Right lobe of liver (tissue), 6 donors: ENCODE results near the gene SSBP3. TPM values are rescaled to one million over a fixed set of nuclear protein-coding genes. Genes with fewer than 3 reads are reported as not detected.
A peak's percentile ranks its signal among the peaks of the same experiment; 100 is the strongest.

Source experiments
- ATAC-seq, 4 donors: fragments of 200-7000 bp; cut with Tn5 transposase; one replicate each; pipeline ENCODE4 v1.9.1; 2020; ENCODE audit warnings: mild to moderate bottlenecking in 4 of 4, moderate library complexity in 4 of 4
- DNase-seq, 3 donors: peaks; one replicate each; pipeline ENCODE4 v3.0.0-alpha.2; 2020
- H3K27ac ChIP-seq, 3 donors: fragments of 200-600 bp; one replicate each; pipeline ENCODE4 v1.8.0; 2022
- H3K27me3 ChIP-seq, 2 donors: fragments of 200-600 bp; one replicate each; pipeline ENCODE4 v1.8.0; 2022
- H3K36me3 ChIP-seq, 4 donors: fragments of 200-600 bp; sonication (generic) in 1 of 4; one replicate each; pipeline versions ENCODE4 v1.5.1 to v1.8.0; 2017 to 2022; ENCODE audit warnings: control low read depth in 1 of 4
- H3K4me1 ChIP-seq, 4 donors: fragments of 200-600 bp; sonication (generic) in 1 of 4; one replicate each; pipeline versions ENCODE4 v1.5.1 to v1.8.0; 2017 to 2022; ENCODE audit warnings: control low read depth in 1 of 4
- H3K4me3 ChIP-seq, 3 donors: fragments of 200-600 bp; one replicate each; pipeline ENCODE4 v1.8.0; 2022
- H3K9me3 ChIP-seq, 4 donors: fragments of 200-600 bp; sonication (generic) in 1 of 4; one replicate each; pipeline versions ENCODE4 v1.5.1 to v1.8.0; 2017 to 2022; ENCODE audit warnings: control low read depth in 1 of 4
- CTCF ChIP-seq, 4 donors: fragments of 200-600 bp in 3 of 4; fragments of 450-650 bp in 1 of 4; IDR thresholded peaks; one replicate each; pipeline versions ENCODE4 v1.5.1 to v1.8.0; 2016 to 2022; ENCODE audit warnings: antibody characterized with exemption in 4 of 4, mild to moderate bottlenecking in 2 of 4
- POLR2A ChIP-seq: fragments of 450-650 bp; IDR thresholded peaks from one replicate; pipeline ENCODE4 v1.6.1; 2017; ENCODE audit warnings: antibody characterized with exemption, mild to moderate bottlenecking
- WGBS: methylation state at CpG from one replicate; pipeline ENCODE4 v1.1.6; 2018; ENCODE audit warnings: low coverage, low lambda C conversion rate; ENCODE audit not compliant: insufficient coverage; ENCODE audit errors: missing lambda C conversion rate; 5-methylcytosine and 5-hydroxymethylcytosine counted together
- intact Hi-C, 2 donors: fragments of 100-400 bp; cut with DNase I; formaldehyde crosslinking; loops; one replicate each; pipeline versions ENCODE4 v1.11.2 to v1.14.1; 2022
- total RNA-seq, 6 experiments: library from RNA; depleted of rRNA in 2 of 6; stranded (reverse); fragments of >200 nt in 2 of 6; fragmentation: NEBNext Ultra II Directional in 3 of 6; extraction: Animal tissue kit (Norgen Biotek cat#: 25700) in 3 of 6; gene quantifications; one replicate each; pipeline versions ENCODE4 v1.1.0 to v1.2.4, GENCODE V29; 2016 to 2023
- donor health status: DM: no; HTN: yes; CAD: no.
- donor health status: DM: no; HTN: no; CAD: no.
- donor health status: DM: no; HTN: no; CAD: no.
- donor health status: DM: no; HTN: yes; CAD: no.
- donor health status: DM: no; HTN: yes; CAD: no.

SSBP3 gene
- total RNA-seq, 6 experiments from 2014 or later = 19.4 to 34.1 (median 24.4) TPM

- no peak for ATAC-seq
- Histone ChIP-seq H3K27ac (no peak overlapping the region), H3K36me3 (peaks cover 0 to 9% (median 4%) of the 10 kb centered on the region in 4 donors), H3K4me3 (no peak overlapping the region), H3K27me3 (no peaks in the 10 kb centered on the region), H3K9me3 (no peaks in the 10 kb centered on the region), H3K4me1 (no peaks in the 10 kb centered on the region)
- WGBS = 90% methylated on average over 2 of the region's 10 CpGs
- no peak for DNase-seq
- intact Hi-C loops = no loop called here
- TF ChIP-seq POLR2A (no peak), CTCF (IDR thresholded peaks at IDR 0.05) (no peak)
Observed at GRCh38 chr1:54246116-54246721, 160.0 kb downstream of the SSBP3 start.

- ATAC-seq = peak in 2 of 4 donors; percentile 13 to 29
- H3K36me3 ChIP-seq = peaks cover 0 to 9% (median 4%) of the 10 kb centered on the region in 4 donors
- H3K4me3 ChIP-seq = no peak overlapping the region
- WGBS = 60% methylated on average over 1 of the region's 4 CpGs
- no peak overlapping the region for H3K27ac ChIP-seq
- TF ChIP-seq POLR2A (no peak), CTCF (IDR thresholded peaks at IDR 0.05) (no peak)
- H3K4me1 ChIP-seq = no peaks in the 10 kb centered on the region
- DNase-seq = no peak
- no peaks in the 10 kb centered on the region for H3K9me3 ChIP-seq
- intact Hi-C loops = no loop called here
- no peaks in the 10 kb centered on the region for H3K27me3 ChIP-seq
Observed at GRCh38 chr1:54245501-54245900, 160.7 kb downstream of the SSBP3 start.

- no peaks in the 10 kb centered on the region for H3K9me3 ChIP-seq
- 81% methylated on average over 5 of the region's 7 CpGs for WGBS
- no peak overlapping the region for H3K27ac ChIP-seq
- intact Hi-C loops = no loop called here
- DNase-seq (no peak), ATAC-seq (no peak)
- peaks cover 0 to 9% (median 4%) of the 10 kb centered on the region in 4 donors for H3K36me3 ChIP-seq
- H3K4me3 ChIP-seq = no peak overlapping the region
- no peaks in the 10 kb centered on the region for H3K27me3 ChIP-seq
- TF ChIP-seq POLR2A (no peak), CTCF (IDR thresholded peaks at IDR 0.05) (no peak)
- H3K4me1 ChIP-seq = no peaks in the 10 kb centered on the region
Observed at GRCh38 chr1:54244655-54245054, 161.5 kb downstream of the SSBP3 start.

- Histone ChIP-seq H3K9me3 (no peaks in the 10 kb centered on the region), H3K4me1 (no peaks in the 10 kb centered on the region), H3K27ac (no peak overlapping the region), H3K27me3 (no peaks in the 10 kb centered on the region), H3K4me3 (no peak overlapping the region), H3K36me3 (peaks cover 0 to 16% (median 4%) of the 10 kb centered on the region in 4 donors)
- ATAC-seq (no peak), DNase-seq (no peak)
- TF ChIP-seq CTCF (IDR thresholded peaks at IDR 0.05) (no peak), POLR2A (no peak)
- intact Hi-C loops = no loop called here
- 87% methylated on average over 8 of the region's 13 CpGs for WGBS
Observed at GRCh38 chr1:54243022-54243421, 163.2 kb downstream of the SSBP3 start.
